ENCODE results near the gene CDK2. TPM values are rescaled to one million over a fixed set of nuclear protein-coding genes. Genes with fewer than 3 reads are reported as not detected.
"Not testable (repeated sequence)": the region's sequence is repeated elsewhere in the genome, so short reads cannot be mapped to it uniquely, and the experiment has no call there.

The CDK2 gene
- polyA plus RNA-seq, 1 of the 3 experiments (the other 2 are of a cell fraction) = 43.3 TPM

GRCh38 chr12:55922126-55922525 lies 44.5 kb upstream of the CDK2 start:
- no peak for TF ChIP-seq POLR2AphosphoS5 (IDR thresholded peaks at IDR 0.05; ENCODE audit: low read depth, low read length)
- no peak for TF ChIP-seq CHD2 (IDR thresholded peaks at IDR 0.05; ENCODE audit: low read length, partially characterized antibody)
- no peak for TF ChIP-seq USF1 (IDR thresholded peaks at IDR 0.05; ENCODE audit: borderline replicate concordance, low read depth)
- TF ChIP-seq CTCF (IDR thresholded peaks at IDR 0.05) = no peak
- TF ChIP-seq FOXJ3 (CRISPR knock-in tag; IDR thresholded peaks at IDR 0.05) = no peak
- no peak for TF ChIP-seq NFIC (IDR thresholded peaks at IDR 0.05; ENCODE audit: borderline replicate concordance)
- no peak for TF ChIP-seq MEF2A (IDR thresholded peaks at IDR 0.05; ENCODE audit: borderline replicate concordance, low read depth)
- TF ChIP-seq MXI1 (IDR thresholded peaks at IDR 0.05; ENCODE audit: low read depth, low read length) = no peak
- no peak for TF ChIP-seq GABPA (IDR thresholded peaks at IDR 0.05; ENCODE audit: low read depth)
- no peak for TF ChIP-seq GATA2 (CRISPR knock-in tag; IDR thresholded peaks at IDR 0.05)
- no peak for TF ChIP-seq RCOR1 (IDR thresholded peaks at IDR 0.05; ENCODE audit: low read length)
- TF ChIP-seq FOSL2 (IDR thresholded peaks at IDR 0.05; ENCODE audit: borderline replicate concordance, low read depth) = no peak
- TF ChIP-seq FOXM1 (IDR thresholded peaks at IDR 0.05; ENCODE audit: low read depth) = no peak
- TF ChIP-seq RFX5 (IDR thresholded peaks at IDR 0.05; ENCODE audit: low read length) = no peak
- TF ChIP-seq TAF1 (IDR thresholded peaks at IDR 0.05; ENCODE audit: borderline replicate concordance, low read depth, low read length) = no peak
- TF ChIP-seq YY1 (IDR thresholded peaks at IDR 0.05; ENCODE audit: low read depth) = no peak
- no peak for TF ChIP-seq MAX (IDR thresholded peaks at IDR 0.05; ENCODE audit: low read depth)
- no peak overlapping the region for H3K9ac ChIP-seq
- peaks cover 0 to 11% of the 10 kb centered on the region in 2 experiments for H3K36me3 ChIP-seq (replicated peaks in 1 of 2; ENCODE audit: control insufficient read depth in 1 of 2, insufficient read depth in 2 of 2, low read length in 1 of 2)
- H2AFZ ChIP-seq (ENCODE audit: low read depth) = no peak overlapping the region
- no peak overlapping the region for H3K4me3 ChIP-seq (ENCODE audit: low read depth in 2 of 2, low read length in 1 of 2)
- H3K79me2 ChIP-seq (ENCODE audit: insufficient read depth) = peaks cover 96% of the 10 kb centered on the region
- 100% methylated on average over 3 of the region's 3 CpGs for WGBS (ENCODE audit: low lambda C conversion rate)
- CTCF ChIA-PET = interaction anchor here (1.0 to 1.2 kb wide), 2 partner anchors 9 to 74 kb away, joined by 3 read pairs; no protein-coding TSS in a partner anchor
- H3K27me3 ChIP-seq (ENCODE audit: insufficient read depth) = no peaks in the 10 kb centered on the region
- POLR2A ChIA-PET = no interaction called here
- DNase-seq = no peak
- H3F3A ChIP-seq (replicated peaks; ENCODE audit: insufficient read depth) = peaks cover 26% of the 10 kb centered on the region
- no peak overlapping the region for H3K27ac ChIP-seq (ENCODE audit: low read depth in 2 of 2, low read length in 1 of 2)
- H3K4me2 ChIP-seq = no peak overlapping the region
- H3K9me3 ChIP-seq = no peaks in the 10 kb centered on the region
- H4K20me1 ChIP-seq (ENCODE audit: insufficient read depth) = no peaks in the 10 kb centered on the region
- peaks cover 10% of the 10 kb centered on the region in 2 experiments; a peak in 3 of 4 replicates for H3K4me1 ChIP-seq (ENCODE audit: control insufficient read depth in 1 of 2, insufficient read depth in 2 of 2, low read depth in 1 of 2, low read length in 1 of 2)
- H3K9me2 ChIP-seq = no peaks in the 10 kb centered on the region

GRCh38 chr12:55923648-55924047 lies 43.0 kb upstream of the CDK2 start:
- DNase-seq; POLR2A ChIA-PET; H3K9me3 ChIP-seq; H3K27me3 ChIP-seq (ENCODE audit: insufficient read depth); H3K4me2 ChIP-seq; H3K9me2 ChIP-seq; H3K4me3 ChIP-seq (ENCODE audit: low read depth in 2 of 2, low read length in 1 of 2); H3K9ac ChIP-seq; CTCF ChIA-PET; H4K20me1 ChIP-seq (ENCODE audit: insufficient read depth); H2AFZ ChIP-seq (ENCODE audit: low read depth); H3K27ac ChIP-seq (ENCODE audit: low read depth in 2 of 2, low read length in 1 of 2): not testable (repeated sequence)
- WGBS (ENCODE audit: low lambda C conversion rate) = 97% methylated on average over 9 of the region's 9 CpGs
- peaks cover 10 to 15% of the 10 kb centered on the region in 2 experiments; a peak in 3 of 4 replicates for H3K4me1 ChIP-seq (ENCODE audit: control insufficient read depth in 1 of 2, insufficient read depth in 2 of 2, low read depth in 1 of 2, low read length in 1 of 2)
- H3K36me3 ChIP-seq (replicated peaks in 1 of 2; ENCODE audit: control insufficient read depth in 1 of 2, insufficient read depth in 2 of 2, low read length in 1 of 2) = peaks cover 0 to 11% of the 10 kb centered on the region in 2 experiments
- peaks cover 90% of the 10 kb centered on the region for H3K79me2 ChIP-seq (ENCODE audit: insufficient read depth)
- peaks cover 38% of the 10 kb centered on the region for H3F3A ChIP-seq (replicated peaks; ENCODE audit: insufficient read depth)
